K562 (cell line): ENCODE measurements around the gene SIGLEC7. TPM values are rescaled to one million over a fixed set of nuclear protein-coding genes. Genes with fewer than 3 reads are reported as not detected.

Experiments used
- ATAC-seq: fragments of 200-7000 bp; cut with Tn5 transposase; 3 replicates; pipeline ENCODE4 v1.9.1; 2020; ENCODE audit warnings: moderate library complexity
- BruUV-seq: library from RNA; stranded (reverse); fragments of 400-500 nt; replicated peaks from 2 replicates; lab custom pipeline; 2021; lab: Mats Ljungman, UMichigan
- CTCF ChIA-PET: fragments of 300-600 bp; formaldehyde crosslinking; extraction: SDS; loops from one replicate; lab custom pipeline; 2021; ENCODE audit warnings: low intra/inter-chr PET ratio; lab: Yijun Ruan, JAX
- POLR2A ChIA-PET: fragments of 300-600, 350-650 bp; sonication (Branson Sonifier 250); formaldehyde crosslinking; extraction: SDS; loops from one replicate; lab custom pipeline; 2021; ENCODE audit warnings: antibody characterized with exemption, inconsistent platforms; lab: Yijun Ruan, JAX
- DNase-seq, 4 experiments: peaks; one replicate each; pipeline versions ENCODE4 v3.0.0 to v3.0.0-alpha.2; 2011 to 2018; ENCODE audit warnings: low spot score in 3 of 4, mixed read lengths in 3 of 4; ENCODE audit errors: extremely low read depth in 1 of 4
- FAIRE-seq: peaks from 2 replicates; lab custom pipeline; 2011; peaks lifted over from hg19 to GRCh38; lab: Jason Lieb, UNC
- H2AFZ ChIP-seq: 2 replicates; pipeline ENCODE4 v1.6.0; 2011; ENCODE audit warnings: low read depth, low read length, control low read depth, inconsistent platforms
- H3K27ac ChIP-seq: fragments of 200-600 bp; 3 replicates; pipeline ENCODE4 v1.8.0; 2011; ENCODE audit warnings: low read depth, mild to moderate bottlenecking, control low read depth, inconsistent platforms, low read length, moderate library complexity, mixed read lengths; ENCODE audit errors: extremely low read depth
- H3K27me3 ChIP-seq, 2 experiments: fragments of 300-600 bp in 1 of 2; 2 replicates in 1 of 2; 3 replicates in 1 of 2; pipeline versions ENCODE4 v1.6.0 to v1.8.0; 2011; ENCODE audit warnings: inconsistent platforms in 2 of 2, low read length in 2 of 2, mild to moderate bottlenecking in 1 of 2, mixed read lengths in 1 of 2, moderate library complexity in 1 of 2; ENCODE audit not compliant: control insufficient read depth in 2 of 2, insufficient read depth in 2 of 2
- H3K36me3 ChIP-seq: fragments of 300-600 bp; 3 replicates; pipeline ENCODE4 v1.8.0; 2011; ENCODE audit warnings: mild to moderate bottlenecking, low read length, inconsistent platforms; ENCODE audit not compliant: control insufficient read depth, insufficient read depth
- H3K4me1 ChIP-seq, 2 experiments: fragments of 200-600 bp in 1 of 2; replicated peaks in 1 of 2; 2 replicates in 1 of 2; 3 replicates in 1 of 2; pipeline versions ENCODE4 v1.5.1 to v1.8.0; 2011; ENCODE audit warnings: inconsistent platforms in 2 of 2, low read length in 2 of 2, mild to moderate bottlenecking in 1 of 2, mixed read lengths in 1 of 2, moderate library complexity in 1 of 2; ENCODE audit not compliant: control insufficient read depth in 2 of 2, insufficient read depth in 2 of 2
- H3K4me2 ChIP-seq: 2 replicates; pipeline ENCODE4 v1.6.1; 2011; ENCODE audit warnings: low read length, control low read depth, inconsistent platforms, mixed read lengths; ENCODE audit not compliant: insufficient read depth
- H3K4me3 ChIP-seq: fragments of 200-600 bp; sonication (generic), shearing (Covaris generic); 2 replicates; pipeline ENCODE4 v1.5.1; 2016; ENCODE audit warnings: control low read depth, inconsistent platforms
- H3K79me2 ChIP-seq: fragments of 200-600 bp; 3 replicates; pipeline ENCODE4 v1.8.0; 2011; ENCODE audit warnings: low read length, inconsistent platforms; ENCODE audit not compliant: control insufficient read depth, insufficient read depth
- H3K9ac ChIP-seq, 2 experiments: 2 replicates each; pipeline versions ENCODE4 v1.6.0 to v1.6.1; 2011; ENCODE audit warnings: low read depth in 2 of 2, low read length in 2 of 2, control low read depth in 1 of 2, inconsistent platforms in 1 of 2, mild to moderate bottlenecking in 1 of 2, mixed read lengths in 1 of 2; ENCODE audit not compliant: insufficient read depth in 1 of 2
- H3K9me1 ChIP-seq: one replicate; pipeline ENCODE4 v1.6.0; 2011; ENCODE audit warnings: inconsistent platforms, mild to moderate bottlenecking, low read length, moderate library complexity; ENCODE audit not compliant: control insufficient read depth, insufficient read depth
- H3K9me3 ChIP-seq: replicated peaks from 2 replicates; pipeline ENCODE4 v1.5.1; 2011; ENCODE audit warnings: low read depth, low read length, inconsistent platforms; ENCODE audit not compliant: control insufficient read depth, insufficient read depth
- H4K20me1 ChIP-seq: replicated peaks from 2 replicates; pipeline ENCODE4 v1.6.1; 2011; ENCODE audit warnings: low read length, inconsistent platforms, mixed read lengths; ENCODE audit not compliant: control insufficient read depth, insufficient read depth
- CEBPG ChIP-seq, 3 experiments: fragments of 200-800 bp in 1 of 3; sonication (Bioruptor generic) in 1 of 3; sonication (generic) in 1 of 3; formaldehyde crosslinking in 1 of 3; IDR thresholded peaks in 2 of 3; conservative IDR thresholded peaks in 1 of 3; 2 replicates each; pipeline versions ENCODE4 v1.6.1 to v1.8.0; 2016 to 2022; ENCODE audit warnings: missing compliant biosample characterization in 2 of 3, missing genetic modification characterization in 2 of 3, mild to moderate bottlenecking in 1 of 3, missing genetic modification reagents in 1 of 3
- NCOA4 ChIP-seq: fragments of 450-650 bp; IDR thresholded peaks from 2 replicates; pipeline ENCODE4 v1.6.1; 2018; ENCODE audit warnings: mild to moderate bottlenecking; ENCODE audit not compliant: partially characterized antibody
- ZNF395 ChIP-seq: fragments of 200-800 bp; sonication (Bioruptor generic); IDR thresholded peaks from 2 replicates; pipeline ENCODE4 v1.6.1; 2017; ENCODE audit warnings: missing genetic modification characterization, missing compliant biosample characterization
- WGBS: fragments of 100-300 bp; shearing (Covaris generic); methylation state at CpG from one replicate; pipeline ENCODE4 v1.1.6; 2016; ENCODE audit warnings: low coverage, mixed read lengths; ENCODE audit not compliant: insufficient coverage; ENCODE audit errors: missing lambda C conversion rate; 5-methylcytosine and 5-hydroxymethylcytosine counted together
- in situ Hi-C: fragments of 300-500 bp; cut with MboI; formaldehyde crosslinking; loops from 4 replicates; pipeline ENCODE4 v1.15.0; 2018; ENCODE audit warnings: inconsistent platforms, mixed read lengths
- intact Hi-C: fragments of 100-400 bp; cut with micrococcal nuclease; formaldehyde crosslinking; loops from 2 replicates; pipeline ENCODE4 v1.14.2; 2022
- polyA plus RNA-seq, 8 experiments: library from polyadenylated mRNA; depleted of rRNA in 4 of 8; stranded (reverse) in 5 of 8; unstranded in 3 of 8; fragments of >200 nt; fragmentation: Nextera tagmentation in 2 of 8; fragmentation: Illumina TruSeq in 1 of 8; extraction: Ambion mirVana in 2 of 8; extraction: Trizol in 1 of 8; gene quantifications; 2 replicates each; pipeline versions ENCODE4 v1.2.1 to v1.2.3, GENCODE V29; 2011 to 2014; ENCODE audit warnings: inconsistent platforms in 1 of 8, missing spikeins in 1 of 8
- total RNA-seq, 7 experiments: library from RNA; depleted of rRNA in 6 of 7; stranded (reverse); fragments of >200 nt in 6 of 7; fragmentation: Illumina TruSeq in 2 of 7; extraction: Trizol in 2 of 7; gene quantifications; 2 replicates each; pipeline versions ENCODE4 v1.2.1 to v1.2.3, GENCODE V29; 2011 to 2021; ENCODE audit warnings: low replicate concordance in 1 of 7

SIGLEC7 gene
- total and polyA plus RNA-seq, 9 of the 15 experiments (the other 6 are each of a cell fraction or from before 2014, with no cell fraction given) = 0.10 to 0.12 TPM; not detected in 7

DNA sequence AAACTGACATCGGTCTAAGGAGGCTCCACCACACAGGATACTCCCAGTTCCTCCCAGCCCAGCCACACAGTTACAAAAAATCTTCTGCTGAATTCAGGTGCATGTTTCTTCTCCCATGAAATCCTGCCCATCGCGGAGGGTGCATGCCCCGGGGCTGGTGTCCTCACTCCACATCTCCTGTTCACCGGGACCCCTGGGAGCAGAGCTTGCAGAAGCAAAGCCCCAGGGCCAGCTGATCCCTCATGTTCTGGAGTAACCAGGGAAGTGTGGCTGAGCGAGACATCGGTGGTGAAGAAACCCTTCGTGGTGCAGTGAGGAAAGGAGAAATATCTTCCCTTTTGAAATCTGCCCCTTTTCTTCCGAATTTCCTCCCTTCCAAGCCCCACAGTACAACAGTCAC, 18.3 kb upstream of the SIGLEC7 start:
- Histone ChIP-seq H3K79me2 (no peaks in the 10 kb centered on the region), H3K4me3 (no peak overlapping the region), H2AFZ (no peak overlapping the region), H3K27ac (no peak overlapping the region), H3K9me3 (no peaks in the 10 kb centered on the region), H3K4me1 (peaks cover 34% of the 10 kb centered on the region in 2 experiments), H4K20me1 (no peaks in the 10 kb centered on the region), H3K9me1 (no peaks in the 10 kb centered on the region), H3K4me2 (no peak overlapping the region), H3K27me3 (peaks cover 2 to 33% of the 10 kb centered on the region in 2 experiments; a peak in 3 of 5 replicates), H3K9ac (no peak overlapping the region), H3K36me3 (no peaks in the 10 kb centered on the region)
- CTCF ChIA-PET = no interaction called here
- POLR2A ChIA-PET = no interaction called here
- ATAC-seq = no peak
- DNase-seq = no peak
- in situ Hi-C loops = no loop called here
- FAIRE-seq = no peak
- intact Hi-C loops = no loop called here
- BruUV-seq = no TSS peak
- TF ChIP-seq NCOA4 (no peak), ZNF395 (CRISPR knock-in tag) (0 out of 2 replicates have a peak, but pooled peaks have one; percentile 31), CEBPG (CRISPR knock-in tag; IDR thresholded peaks at IDR 0.05) (no peak), CEBPG (tag; conservative IDR thresholded peaks at IDR 0.05 in 1 of 2, IDR thresholded peaks at IDR 0.05 in 1 of 2) (0 out of 4 replicates have a peak, but pooled peaks have one; percentile 1 to 3)
- 29% methylated on average over 9 of the region's 9 CpGs for WGBS
